ENCODE data around the gene VDAC1.

VDAC1 gene

GRCh38 chr5:134003064-134003816 lies 1.5 kb downstream of the VDAC1 start:
- TF ChIP-seq CTCF (IDR thresholded peaks at IDR 0.05): no peak

GRCh38 chr5:134001938-134002731 lies 2.6 kb downstream of the VDAC1 start:
- TF ChIP-seq CTCF (IDR thresholded peaks at IDR 0.05): no peak

GRCh38 chr5:134000696-134001453 lies 3.9 kb downstream of the VDAC1 start:
- no peak for TF ChIP-seq CTCF (IDR thresholded peaks at IDR 0.05)

GRCh38 chr5:134000091-134000511 lies 4.7 kb downstream of the VDAC1 start:
- no peak for TF ChIP-seq CTCF (IDR thresholded peaks at IDR 0.05)

- TF ChIP-seq CTCF (IDR thresholded peaks at IDR 0.05): no peak
These were observed 6.0 kb downstream of the VDAC1 start for GRCh38 chr5:133998807-133999206.

GRCh38 chr5:133998042-133998441 lies 6.7 kb downstream of the VDAC1 start:
- no peak for TF ChIP-seq CTCF (IDR thresholded peaks at IDR 0.05)

GRCh38 chr5:133996683-133997252 lies 8.0 kb downstream of the VDAC1 start:
- peak; percentile 50 for TF ChIP-seq CTCF (IDR thresholded peaks at IDR 0.05)

Measured in LNCAP (cell line).